ENCODE data around the gene CRYBG2.

The CRYBG2 gene

DNA sequence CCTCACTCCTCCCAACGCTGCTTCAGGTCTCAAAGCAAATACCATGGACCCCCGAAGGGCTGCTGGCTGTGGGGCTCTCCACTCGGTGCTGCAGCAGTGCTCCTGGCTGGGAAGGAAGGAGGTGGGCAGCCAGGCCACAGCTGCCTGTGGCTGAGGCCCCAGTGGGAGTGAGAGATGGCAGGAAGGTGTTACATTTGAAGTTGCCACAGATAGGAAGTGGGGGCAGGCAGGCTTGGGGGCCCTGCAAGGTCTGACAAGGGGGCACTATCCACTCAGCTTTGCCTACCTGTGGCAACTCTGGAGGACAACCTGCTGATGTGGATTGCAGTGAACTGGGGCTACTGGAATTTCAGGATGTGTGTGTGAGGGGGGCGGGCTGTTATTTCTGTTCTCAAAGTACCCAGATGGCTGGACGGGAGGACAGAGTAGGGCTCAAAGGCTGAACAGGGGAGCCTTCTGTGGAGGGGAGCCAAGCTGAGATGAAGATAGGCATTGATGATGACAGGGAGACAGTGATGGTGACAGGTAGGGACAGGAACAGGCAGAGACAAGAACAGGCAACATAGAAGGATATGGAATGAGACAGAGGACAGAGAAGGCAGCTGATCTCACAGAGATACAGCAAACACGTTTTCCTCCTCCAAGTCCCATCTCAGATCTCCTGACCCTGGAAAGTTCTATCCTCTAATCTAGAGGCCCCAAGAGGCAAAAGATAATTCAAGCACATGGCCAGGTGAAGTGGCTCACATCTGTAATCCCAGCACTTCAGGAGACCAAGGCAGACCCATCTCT lies 16.9 kb upstream of the CRYBG2 start:
- Histone ChIP-seq H2AFZ (ENCODE audit: low read depth, low read length) (no peak overlapping the region), H3K27ac (ENCODE audit: low read length) (no peak overlapping the region), H3K4me2 (ENCODE audit: low read length) (no peak overlapping the region), H3K9me3 (ENCODE audit: insufficient read depth, low read length) (no peaks in the 10 kb centered on the region), H3K36me3 (replicated peaks; ENCODE audit: low read depth, low read length) (no peaks in the 10 kb centered on the region), H3K79me2 (ENCODE audit: low read length) (no peaks in the 10 kb centered on the region), H4K20me1 (ENCODE audit: insufficient read depth, low read length) (no peaks in the 10 kb centered on the region), H3K9ac (ENCODE audit: low read length) (no peak overlapping the region), H3K4me3 (ENCODE audit: low read length) (no peak overlapping the region), H3K4me1 (ENCODE audit: low read length) (no peaks in the 10 kb centered on the region), H3K27me3 (ENCODE audit: low read depth, low read length) (no peaks in the 10 kb centered on the region)
- no peak for TF ChIP-seq EZH2phosphoT487 (IDR thresholded peaks at IDR 0.05; ENCODE audit: low read depth)
- TF ChIP-seq, protein P1, sequence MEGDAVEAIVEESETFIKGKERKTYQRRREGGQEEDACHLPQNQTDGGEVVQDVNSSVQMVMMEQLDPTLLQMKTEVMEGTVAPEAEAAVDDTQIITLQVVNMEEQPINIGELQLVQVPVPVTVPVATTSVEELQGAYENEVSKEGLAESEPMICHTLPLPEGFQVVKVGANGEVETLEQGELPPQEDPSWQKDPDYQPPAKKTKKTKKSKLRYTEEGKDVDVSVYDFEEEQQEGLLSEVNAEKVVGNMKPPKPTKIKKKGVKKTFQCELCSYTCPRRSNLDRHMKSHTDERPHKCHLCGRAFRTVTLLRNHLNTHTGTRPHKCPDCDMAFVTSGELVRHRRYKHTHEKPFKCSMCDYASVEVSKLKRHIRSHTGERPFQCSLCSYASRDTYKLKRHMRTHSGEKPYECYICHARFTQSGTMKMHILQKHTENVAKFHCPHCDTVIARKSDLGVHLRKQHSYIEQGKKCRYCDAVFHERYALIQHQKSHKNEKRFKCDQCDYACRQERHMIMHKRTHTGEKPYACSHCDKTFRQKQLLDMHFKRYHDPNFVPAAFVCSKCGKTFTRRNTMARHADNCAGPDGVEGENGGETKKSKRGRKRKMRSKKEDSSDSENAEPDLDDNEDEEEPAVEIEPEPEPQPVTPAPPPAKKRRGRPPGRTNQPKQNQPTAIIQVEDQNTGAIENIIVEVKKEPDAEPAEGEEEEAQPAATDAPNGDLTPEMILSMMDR (IDR thresholded peaks at IDR 0.05; ENCODE audit: low read depth, low read length) = no peak

DNA sequence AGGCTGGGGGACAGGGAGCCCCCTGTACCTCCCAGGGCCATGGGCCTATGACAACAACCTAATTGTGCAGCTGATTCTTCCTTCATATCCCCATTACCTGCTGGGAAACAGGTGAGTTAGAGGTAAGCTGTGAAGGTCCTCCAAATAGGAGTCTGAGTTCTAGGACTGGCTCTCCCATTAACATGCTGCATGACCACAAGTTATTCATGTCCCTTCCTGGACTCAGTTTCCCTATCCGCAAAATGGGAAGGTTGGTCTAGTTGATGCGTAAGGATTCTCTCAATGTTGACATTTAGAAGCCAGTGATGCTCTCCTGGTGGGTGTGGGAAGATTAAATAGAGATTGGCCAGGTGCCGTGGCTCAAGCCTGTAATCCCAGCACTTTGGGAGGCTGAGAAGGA lies 14.6 kb upstream of the CRYBG2 start:
- Histone ChIP-seq H3K79me2 (ENCODE audit: low read length) (no peaks in the 10 kb centered on the region), H3K27me3 (ENCODE audit: low read depth, low read length) (no peaks in the 10 kb centered on the region), H3K27ac (ENCODE audit: low read length) (no peak overlapping the region), H4K20me1 (ENCODE audit: insufficient read depth, low read length) (no peaks in the 10 kb centered on the region), H3K36me3 (replicated peaks; ENCODE audit: low read depth, low read length) (no peaks in the 10 kb centered on the region), H3K9ac (ENCODE audit: low read length) (no peak overlapping the region), H3K4me1 (ENCODE audit: low read length) (no peaks in the 10 kb centered on the region), H3K4me2 (ENCODE audit: low read length) (no peak overlapping the region), H2AFZ (ENCODE audit: low read depth, low read length) (no peak overlapping the region), H3K4me3 (ENCODE audit: low read length) (no peak overlapping the region), H3K9me3 (ENCODE audit: insufficient read depth, low read length) (no peaks in the 10 kb centered on the region)
- TF ChIP-seq, protein P1 (IDR thresholded peaks at IDR 0.05; ENCODE audit: low read depth, low read length) = no peak
- no peak for TF ChIP-seq EZH2phosphoT487 (IDR thresholded peaks at IDR 0.05; ENCODE audit: low read depth)

DNA sequence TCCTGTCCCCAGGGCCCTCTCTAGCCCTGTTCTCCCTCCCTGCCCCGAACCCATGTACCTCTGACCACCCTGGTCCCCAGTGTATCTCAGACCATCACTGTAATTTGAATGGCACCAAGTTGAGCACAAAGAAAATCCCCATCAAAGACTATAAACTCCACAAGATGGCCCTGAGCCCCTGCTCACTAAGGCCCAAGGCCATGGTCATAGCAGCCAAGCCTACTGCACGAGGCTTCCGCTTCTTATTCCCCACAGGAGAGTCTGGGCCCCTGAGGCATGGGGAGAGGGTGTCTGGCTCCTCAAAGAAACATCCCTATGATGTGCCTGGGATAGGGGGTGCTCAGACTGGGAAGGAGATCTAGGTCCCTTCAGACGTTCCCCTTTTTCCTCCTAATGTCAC lies 14.1 kb upstream of the CRYBG2 start:
- no peaks in the 10 kb centered on the region for H3K27me3 ChIP-seq (ENCODE audit: low read depth, low read length)
- H3K4me3 ChIP-seq (ENCODE audit: low read length) = no peak overlapping the region
- H3K4me1 ChIP-seq (ENCODE audit: low read length) = no peaks in the 10 kb centered on the region
- no peaks in the 10 kb centered on the region for H3K79me2 ChIP-seq (ENCODE audit: low read length)
- TF ChIP-seq EZH2phosphoT487 (IDR thresholded peaks at IDR 0.05; ENCODE audit: low read depth) = no peak
- TF ChIP-seq, protein P1 (IDR thresholded peaks at IDR 0.05; ENCODE audit: low read depth, low read length) = no peak
- no peaks in the 10 kb centered on the region for H3K9me3 ChIP-seq (ENCODE audit: insufficient read depth, low read length)
- H3K9ac ChIP-seq (ENCODE audit: low read length) = no peak overlapping the region
- no peak overlapping the region for H3K4me2 ChIP-seq (ENCODE audit: low read length)
- no peak overlapping the region for H3K27ac ChIP-seq (ENCODE audit: low read length)
- no peak overlapping the region for H2AFZ ChIP-seq (ENCODE audit: low read depth, low read length)
- no peaks in the 10 kb centered on the region for H3K36me3 ChIP-seq (replicated peaks; ENCODE audit: low read depth, low read length)
- H4K20me1 ChIP-seq (ENCODE audit: insufficient read depth, low read length) = no peaks in the 10 kb centered on the region

- Histone ChIP-seq H3K4me2 (ENCODE audit: low read length) (no peak overlapping the region), H4K20me1 (ENCODE audit: insufficient read depth, low read length) (no peaks in the 10 kb centered on the region), H2AFZ (ENCODE audit: low read depth, low read length) (no peak overlapping the region), H3K36me3 (replicated peaks; ENCODE audit: low read depth, low read length) (no peaks in the 10 kb centered on the region), H3K27me3 (ENCODE audit: low read depth, low read length) (no peaks in the 10 kb centered on the region), H3K79me2 (ENCODE audit: low read length) (no peaks in the 10 kb centered on the region), H3K27ac (ENCODE audit: low read length) (no peak overlapping the region), H3K4me3 (ENCODE audit: low read length) (no peak overlapping the region), H3K4me1 (ENCODE audit: low read length) (no peaks in the 10 kb centered on the region), H3K9ac (ENCODE audit: low read length) (no peak overlapping the region), H3K9me3 (ENCODE audit: insufficient read depth, low read length) (no peaks in the 10 kb centered on the region)
- TF ChIP-seq, protein P1 (IDR thresholded peaks at IDR 0.05; ENCODE audit: low read depth, low read length) = no peak
- no peak for TF ChIP-seq EZH2phosphoT487 (IDR thresholded peaks at IDR 0.05; ENCODE audit: low read depth)
Observed at GRCh38 chr1:26367441-26367840, 13.5 kb upstream of the CRYBG2 start.

All from OCI-LY3 (cell line).